Activated CD4-positive, alpha-beta T cell treated with anti-CD3 and anti-CD28 coated beads, Interleukin-2, Interleukin-6, amounts not matched to agents 100 ng/mL and 50 ng/mL, durations not matched to agents 16 hours and 8 hours (primary cell): ENCODE data around the gene VSX1.

Experiments
- DNase-seq: peaks from one replicate; pipeline ENCODE4 v3.0.0-alpha.2; 2020

VSX1 gene

DNA sequence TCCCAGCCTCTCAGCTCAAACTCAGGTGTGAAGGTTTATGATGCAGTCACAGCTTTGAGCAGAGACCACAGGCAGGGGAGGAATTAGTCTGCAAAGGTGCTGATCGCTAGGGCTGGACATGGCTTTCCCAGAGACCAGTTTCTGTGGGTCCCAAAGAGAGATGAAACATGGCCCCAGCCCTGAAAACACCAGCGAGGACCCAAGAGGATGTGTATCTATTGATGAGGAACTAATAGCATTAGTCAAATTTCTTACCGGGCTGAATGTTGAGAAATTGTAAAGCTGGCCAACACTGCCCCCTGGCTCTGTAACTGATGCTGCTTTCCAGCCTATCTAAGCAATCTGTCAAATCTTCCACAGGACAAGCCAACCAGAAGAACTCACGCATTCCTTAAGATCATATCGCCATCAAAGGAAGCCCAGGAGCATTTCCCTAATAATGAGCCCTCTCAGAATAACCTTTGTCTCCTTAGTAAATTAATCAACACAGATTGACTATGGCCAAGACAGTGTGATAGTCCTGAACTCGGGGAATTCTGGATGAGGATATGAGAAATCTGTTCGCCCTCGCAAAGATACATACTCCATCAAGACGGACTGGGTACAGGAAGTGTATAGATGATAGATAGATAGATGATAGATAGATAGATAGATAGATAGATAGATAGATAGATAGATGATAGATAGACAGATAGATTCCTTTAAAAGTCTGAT is 16.2 kb downstream of the VSX1 start:
- peak; percentile 49 for DNase-seq

DNA sequence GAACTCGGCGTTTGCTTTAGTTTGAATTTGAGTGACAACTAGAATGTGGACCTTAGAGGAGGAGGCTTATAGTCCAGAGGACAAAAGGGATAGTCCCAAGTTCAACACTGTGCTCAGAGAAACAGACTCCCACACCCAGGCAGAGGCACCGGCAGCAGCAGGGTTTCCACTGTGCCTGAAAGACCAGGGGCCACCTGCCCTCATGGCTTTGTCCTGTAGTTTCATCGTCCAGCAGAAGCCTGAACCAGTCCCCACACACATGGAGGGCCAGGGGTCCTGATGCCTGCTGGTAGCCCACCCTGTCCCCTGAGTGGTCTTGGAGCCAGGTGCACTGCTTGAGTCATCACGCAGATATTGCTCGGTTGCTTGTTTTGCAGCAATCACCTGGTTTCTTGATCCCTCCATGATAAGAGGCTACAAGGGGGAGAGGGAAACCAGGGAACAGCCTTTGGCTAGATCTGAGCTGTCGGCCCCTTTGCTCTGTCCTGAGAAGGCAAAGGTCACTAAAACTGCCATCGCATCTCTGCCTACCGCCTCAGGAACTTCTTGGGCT is 16.8 kb downstream of the VSX1 start:
- DNase-seq = no peak

DNA sequence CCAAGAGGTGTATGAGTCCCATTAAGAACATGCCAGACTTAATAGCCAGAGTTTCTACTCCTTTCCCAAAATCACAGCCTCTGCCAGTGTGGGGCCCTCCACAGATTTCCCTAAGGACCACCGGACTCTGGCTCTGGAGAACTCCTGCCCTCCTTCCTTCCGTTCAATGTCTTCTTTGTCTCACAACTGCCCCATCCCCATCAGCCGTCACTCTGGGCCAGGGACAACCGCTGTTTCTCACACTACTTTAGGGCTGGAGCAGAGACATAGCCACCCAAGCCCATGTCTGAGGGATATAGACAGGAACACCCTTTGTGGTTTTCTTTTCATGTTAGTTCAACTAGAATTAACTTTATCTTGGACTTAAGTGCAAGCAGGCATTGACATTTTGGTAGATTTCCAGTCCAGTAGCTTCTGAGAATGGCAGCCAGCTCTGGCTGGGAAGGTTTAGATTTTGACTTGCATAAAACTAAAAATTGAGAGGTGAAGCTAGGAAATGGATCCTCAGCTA is 17.3 kb downstream of the VSX1 start:
- DNase-seq = no peak

DNA sequence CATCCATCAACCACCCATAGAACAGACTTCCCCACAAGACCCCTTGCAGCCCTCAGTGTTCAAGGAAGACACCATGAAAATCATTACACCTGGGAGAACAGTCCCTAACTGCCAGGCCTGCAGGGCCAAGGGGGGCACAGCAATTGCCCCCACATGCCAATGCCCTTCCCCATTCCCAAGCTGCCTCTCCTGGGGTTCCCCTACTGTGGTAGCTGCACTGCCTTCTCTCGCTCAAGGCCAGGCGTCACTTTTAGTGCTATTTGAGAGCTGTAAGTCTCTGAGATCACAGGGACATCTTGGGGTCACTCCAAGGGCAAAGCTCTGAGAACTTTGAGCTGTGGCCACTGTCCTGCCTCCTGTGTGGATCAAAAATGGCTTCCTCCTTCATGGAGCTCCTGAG is 18.0 kb downstream of the VSX1 start:
- no peak for DNase-seq

DNA sequence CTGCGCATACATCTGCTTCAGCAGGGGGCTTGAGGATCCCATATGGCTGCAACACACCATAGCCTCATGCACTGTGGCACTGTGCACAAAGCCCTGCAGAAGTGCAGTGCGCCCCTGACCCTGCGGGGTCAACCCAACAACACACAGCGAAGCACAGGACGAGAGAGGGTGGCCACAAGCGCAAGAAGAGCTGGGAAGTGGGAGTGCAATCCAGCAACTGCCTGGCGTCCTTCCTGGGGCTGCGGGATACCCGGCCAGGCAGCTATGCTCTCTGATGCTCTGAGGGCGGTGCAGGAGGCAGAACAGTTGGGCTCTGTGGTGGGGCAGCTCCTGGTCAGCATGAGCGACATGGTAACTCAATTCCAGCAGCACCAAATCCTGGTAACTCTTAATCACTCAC is 18.4 kb downstream of the VSX1 start:
- no peak for DNase-seq

DNA sequence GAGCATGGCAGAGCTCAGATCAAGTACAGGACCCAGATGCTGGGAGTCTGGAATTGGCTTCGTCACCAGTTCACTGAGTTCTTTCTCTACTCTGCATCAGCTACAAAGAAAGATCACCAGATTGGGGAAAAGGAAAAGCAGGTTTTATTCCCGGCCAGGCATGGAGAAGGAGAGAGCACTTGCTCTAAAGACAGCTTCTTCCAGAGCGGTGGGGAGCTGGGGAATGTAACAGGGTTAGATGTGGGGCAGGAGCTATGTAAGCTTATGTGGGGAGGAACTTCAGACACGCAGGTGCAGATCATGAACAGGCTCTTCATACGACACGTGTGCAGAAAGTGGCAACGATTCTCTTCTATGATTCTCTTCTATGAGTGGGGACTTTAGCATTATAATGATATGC is 19.1 kb downstream of the VSX1 start:
- no peak for DNase-seq

DNA sequence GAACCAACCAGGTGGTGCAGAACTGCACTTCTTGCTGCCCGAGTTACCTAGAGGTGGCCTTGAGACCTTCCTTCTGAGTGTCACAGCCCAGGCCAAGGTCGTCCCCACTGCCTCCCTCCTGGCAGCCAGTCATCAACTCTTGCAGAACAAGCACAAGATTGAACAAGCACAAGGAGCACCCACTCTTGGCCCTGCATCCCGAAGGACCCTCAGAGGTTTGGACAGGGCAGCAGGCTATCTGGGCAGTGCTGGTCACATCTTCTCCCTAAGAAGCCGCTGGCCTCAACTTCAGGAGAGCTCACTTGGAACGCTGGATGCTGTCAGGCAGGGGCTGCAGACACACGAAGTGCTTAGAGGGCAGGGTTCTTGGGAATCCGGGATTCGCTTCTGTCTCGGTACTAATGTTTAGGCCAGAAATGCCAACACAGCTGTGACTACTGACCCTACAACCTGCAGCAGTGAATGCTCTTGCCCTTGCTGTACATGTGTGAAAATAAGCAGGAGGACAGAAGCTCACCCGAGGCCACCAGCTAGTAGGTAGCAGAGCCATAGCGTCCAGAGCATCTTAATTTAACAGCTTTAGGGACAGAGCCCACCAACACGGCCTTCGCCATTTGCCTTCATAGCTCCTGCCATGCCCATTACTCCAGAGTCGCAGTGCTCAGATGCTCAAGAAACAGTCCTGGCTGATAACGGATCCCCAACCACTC is 20.0 kb downstream of the VSX1 start:
- DNase-seq = no peak

DNA sequence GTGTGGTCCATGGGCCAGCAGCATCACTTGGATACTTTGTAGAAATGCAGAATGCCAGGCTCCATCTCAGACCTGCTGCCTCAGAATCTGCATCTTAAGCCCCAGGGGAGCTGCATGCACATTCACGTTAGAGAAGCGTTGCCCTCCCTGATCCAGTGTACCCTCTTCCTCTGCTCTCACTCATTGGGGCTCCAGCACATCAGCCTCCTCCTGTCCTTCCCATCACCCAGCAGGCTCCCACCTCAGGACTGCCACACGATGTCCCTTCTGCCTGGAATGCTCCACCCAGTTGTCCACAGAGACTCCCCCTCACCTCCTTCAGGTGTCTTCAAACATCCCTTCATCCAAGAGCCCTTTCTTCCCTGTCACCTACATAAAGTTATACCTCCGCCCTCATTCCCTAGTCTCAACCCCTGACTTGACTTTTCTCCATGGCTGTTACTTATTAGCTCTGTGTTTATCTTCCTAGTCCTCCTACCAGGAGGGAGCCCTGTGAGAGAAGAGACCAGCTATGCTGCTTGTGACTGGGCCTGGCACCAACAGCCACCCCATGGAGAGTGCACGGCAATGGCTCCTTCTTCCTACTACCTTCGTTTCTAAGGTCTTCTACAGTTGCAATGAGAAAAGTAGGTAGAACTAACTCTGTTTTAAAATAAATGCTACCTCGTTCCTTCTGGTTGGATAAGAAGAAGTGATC is 20.7 kb downstream of the VSX1 start:
- DNase-seq = no peak

DNA sequence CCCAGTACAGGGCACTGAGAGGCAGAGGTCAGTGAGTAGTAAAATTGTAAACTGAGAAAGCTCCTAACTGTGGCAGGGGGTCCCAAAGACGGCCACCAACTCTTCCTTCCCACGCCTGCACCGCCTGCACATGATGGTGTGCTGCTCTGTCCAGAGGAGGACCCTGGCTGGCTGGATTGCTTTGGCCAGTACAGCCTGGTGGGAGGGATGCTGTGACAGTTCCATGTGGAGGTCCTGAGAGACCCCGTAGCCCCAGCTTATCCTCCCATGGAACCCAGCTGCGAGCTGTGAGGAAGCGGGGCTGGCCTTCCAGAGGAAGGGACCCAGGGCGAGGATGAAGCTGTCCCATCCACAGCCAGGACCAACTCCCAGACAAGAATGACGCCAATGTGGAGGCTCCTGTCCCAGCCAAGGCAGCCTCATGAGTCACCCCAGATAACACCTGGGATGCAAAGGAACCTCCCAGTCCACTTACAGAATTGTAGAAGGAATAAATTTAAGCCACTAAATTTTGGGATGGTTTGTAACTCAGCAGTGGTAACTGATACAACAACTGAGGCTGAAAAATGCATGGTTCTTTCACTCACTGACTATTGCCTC is 22.0 kb downstream of the VSX1 start:
- no peak for DNase-seq

DNA sequence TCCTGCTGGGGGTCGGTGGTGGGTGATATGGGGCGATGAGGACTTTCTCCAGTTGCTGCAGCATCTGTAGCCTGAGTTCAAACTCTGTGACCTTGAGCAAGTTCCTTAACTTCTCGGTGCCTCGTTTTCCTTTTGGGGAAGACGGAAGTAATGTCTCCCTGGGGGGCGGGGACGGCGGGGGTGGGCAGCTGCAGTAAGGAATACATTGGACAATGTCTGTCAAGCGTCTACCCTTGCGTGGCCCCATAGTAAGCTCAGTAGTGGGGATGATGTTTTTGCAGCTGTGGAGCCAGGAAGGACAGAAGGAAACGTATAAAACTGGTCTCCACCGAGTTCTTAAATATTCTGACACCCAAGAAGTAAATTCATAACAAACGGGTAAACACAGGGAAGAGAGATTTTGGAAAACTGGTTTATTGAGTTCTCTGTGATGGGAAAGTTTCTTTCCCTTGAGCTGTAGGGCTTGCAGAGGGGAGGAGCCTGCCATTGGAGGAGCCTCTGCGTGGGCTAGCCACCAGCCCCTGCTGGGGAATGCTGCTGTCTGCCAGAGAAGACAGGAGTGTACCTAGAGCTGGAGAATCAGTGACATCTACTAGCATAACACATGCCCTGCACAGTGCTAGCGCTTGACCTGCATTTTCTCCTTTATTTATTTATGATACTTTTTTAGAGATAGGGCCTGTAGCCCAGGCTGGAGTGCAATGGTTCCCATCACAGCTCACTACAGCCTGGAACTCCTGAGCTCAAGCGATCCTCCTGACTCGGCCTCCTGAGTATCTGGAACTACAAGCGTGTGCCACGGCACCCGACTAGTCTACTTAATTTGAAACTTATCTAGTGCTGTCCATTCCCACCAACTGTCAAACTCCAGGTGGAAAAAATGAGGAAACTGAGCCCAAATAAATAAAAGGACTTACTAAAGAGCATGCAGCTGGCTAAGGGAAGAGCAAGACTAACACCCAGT is 22.8 kb downstream of the VSX1 start:
- no peak for DNase-seq

DNA sequence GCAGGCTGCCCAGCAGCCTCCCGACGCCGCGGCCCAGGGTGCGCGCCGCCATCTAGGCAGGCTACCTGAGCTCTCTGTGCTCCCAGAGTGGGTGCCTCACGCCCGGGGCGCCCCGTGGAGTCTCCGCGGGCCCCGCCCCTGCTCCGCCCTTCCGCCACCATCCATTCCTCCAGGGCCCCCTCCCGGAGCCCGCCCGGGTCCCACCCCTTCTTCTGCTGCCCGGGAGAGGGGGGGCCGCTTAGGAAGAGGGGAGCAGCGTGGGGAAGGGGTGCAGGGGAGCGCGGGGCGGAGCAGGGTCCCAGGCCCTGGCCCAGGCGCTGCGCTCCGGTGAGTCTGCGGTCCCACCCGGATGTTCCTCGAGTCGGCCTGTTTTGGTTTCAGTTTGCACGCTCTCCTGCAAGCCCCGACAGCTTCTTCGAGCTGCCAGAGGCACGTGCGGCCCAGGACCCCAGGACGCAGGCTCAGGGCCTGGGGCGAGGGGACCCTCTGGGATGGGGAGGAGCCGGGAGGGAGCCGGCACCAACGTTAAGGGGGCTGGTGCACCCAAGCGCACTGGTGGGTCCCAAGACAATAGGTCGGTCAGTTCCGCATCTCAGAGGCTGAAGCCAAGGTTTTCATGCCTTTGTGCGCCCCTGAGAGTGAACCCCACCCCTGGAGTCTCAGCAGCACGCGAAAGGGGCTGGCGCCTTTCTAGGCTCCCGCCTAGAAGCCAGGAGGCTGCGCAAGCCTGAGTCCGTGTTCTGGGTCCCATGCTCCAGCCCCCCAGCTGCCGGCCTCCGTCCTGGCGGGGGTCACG is 23.7 kb downstream of the VSX1 start, which contains the start of gene ACSS1:
Gene ACSS1 (minus strand): TSS at position 89 of the 796 bp plus-strand sequence. CDS start 37 bp downstream, at position 52.
- DNase-seq = peak; percentile 80

DNA sequence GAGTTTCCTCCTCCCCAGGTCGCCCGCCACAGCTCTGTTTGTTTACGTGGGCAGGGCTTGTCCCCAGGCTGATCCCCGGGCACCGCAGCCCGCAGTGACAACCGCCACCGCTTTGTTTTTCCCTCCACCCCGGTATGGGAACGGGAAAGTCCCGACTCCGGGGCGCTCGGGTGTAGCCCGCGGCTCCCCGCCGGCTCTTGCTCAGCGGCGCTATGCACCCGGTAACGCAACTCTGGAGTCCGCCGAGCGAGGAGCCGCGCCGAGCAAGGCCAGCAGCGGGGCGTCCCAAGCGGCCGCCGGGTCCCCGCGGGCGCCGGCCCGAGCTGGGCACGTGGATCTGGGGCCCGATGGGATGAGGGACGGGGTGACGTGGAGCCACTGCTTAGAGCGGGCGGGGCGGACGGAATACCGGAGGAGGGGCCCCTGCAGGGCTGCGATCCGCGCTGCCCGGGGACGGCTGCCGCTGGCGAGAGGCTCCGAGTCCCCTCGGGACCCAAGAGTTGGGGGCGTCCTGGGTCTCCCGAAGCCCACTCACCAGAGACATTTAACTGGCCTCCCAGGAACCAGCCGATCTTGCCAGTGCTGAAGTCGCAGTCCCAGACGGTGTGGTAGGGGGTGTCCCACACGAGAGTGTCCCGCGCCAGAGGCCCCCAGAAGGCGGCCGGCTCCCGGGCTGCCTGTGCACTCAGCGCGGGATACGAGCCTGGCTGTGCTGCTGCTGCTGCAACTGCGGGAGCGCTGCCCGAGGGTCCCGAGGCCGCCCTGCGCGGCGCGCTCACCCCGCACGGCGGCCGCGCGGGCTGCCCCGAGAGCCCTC is 24.5 kb downstream of the VSX1 start:
- peak; percentile 79 for DNase-seq

DNA sequence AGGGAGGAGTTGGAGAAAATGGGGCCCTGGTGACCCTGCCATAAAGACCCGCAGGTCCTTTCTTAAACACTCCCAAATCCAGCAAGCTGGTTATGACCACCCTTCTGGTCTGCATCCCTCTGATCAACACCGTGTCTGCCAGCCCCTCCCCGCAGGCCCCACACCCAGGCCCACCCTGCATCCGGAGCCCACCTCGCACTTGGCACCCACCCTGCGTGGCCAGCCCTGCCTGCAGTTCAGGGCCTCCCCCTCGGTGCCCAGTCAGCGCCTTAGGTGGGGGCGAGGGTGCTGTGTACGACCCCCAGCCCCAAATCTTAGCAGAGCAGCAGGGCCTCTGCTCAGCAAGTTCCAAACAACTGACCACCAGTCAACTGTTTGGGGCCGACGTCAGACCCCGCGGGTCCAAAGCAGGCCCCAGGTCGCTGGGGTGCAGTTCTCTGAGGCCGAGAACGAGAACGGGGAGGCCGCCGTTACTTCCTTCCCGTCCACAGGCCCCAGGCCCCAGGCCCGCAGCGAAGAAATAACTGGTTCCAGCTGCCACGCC is 25.2 kb downstream of the VSX1 start:
- no peak for DNase-seq

DNA sequence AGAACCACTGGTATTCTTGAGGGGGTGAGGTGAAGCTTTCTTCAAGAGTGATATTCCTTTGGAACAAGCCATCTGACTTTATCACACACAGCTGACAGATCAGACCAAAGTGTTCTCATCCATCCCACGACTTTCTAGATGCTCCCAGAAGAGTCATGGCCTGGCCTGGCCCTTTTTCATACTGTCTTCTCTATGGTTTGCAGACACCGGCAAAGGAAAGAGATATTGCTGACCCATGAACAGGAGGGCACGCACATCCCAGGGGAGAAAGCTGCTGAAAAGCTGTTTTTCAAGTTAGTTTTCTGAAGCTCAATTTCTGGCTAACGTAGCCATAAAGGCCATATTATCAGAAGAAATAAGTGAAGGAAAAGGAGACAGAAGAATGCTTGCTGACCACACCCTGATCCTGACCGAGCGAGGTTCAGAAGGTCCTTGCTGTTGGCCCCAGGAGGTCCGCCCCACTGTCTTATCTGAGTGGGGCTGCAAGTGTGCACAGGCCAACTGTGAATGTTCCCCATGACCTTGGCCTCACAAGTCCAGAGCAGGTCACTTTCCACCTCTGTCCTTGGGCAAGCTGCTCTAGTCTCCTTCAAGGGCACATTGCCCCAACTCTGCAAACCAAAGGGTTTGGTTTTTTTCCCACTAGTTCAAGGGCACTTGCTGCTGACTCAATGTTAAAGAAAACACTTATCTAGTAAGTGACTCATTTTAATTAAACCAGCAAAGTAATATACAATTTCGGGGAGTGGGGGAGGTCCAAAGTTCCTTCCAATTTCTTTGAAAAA is 26.0 kb downstream of the VSX1 start:
- DNase-seq = no peak

DNA sequence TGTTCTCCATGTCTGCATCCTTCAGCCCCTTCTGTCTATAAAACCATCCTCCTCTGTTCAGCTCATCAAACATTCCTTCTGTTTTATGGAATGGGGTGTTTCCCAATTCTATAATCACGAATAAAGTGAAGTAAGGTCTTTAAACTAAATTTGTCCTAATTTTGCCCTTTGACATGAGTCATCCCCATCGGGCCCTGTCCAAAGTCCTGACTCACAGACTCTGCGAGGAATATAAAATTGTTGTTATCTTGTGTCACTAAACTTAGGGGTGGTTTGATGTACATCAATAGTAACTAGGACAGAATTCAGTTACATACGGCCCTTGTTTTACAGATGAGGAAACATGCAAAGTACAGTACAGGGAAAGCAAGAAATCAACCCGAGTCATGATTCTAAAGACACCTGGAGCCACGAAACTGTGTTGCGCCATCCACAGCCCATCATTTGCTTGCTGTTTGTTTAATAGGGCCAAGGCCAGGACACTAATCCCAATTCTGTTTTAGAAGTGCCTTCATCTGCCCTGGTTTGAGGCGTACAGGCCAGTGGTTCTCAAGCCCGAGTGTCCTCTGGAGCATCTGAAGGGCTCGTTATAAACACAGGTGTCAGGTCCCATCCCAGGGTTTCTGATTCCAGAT is 26.8 kb downstream of the VSX1 start:
- no peak for DNase-seq

DNA sequence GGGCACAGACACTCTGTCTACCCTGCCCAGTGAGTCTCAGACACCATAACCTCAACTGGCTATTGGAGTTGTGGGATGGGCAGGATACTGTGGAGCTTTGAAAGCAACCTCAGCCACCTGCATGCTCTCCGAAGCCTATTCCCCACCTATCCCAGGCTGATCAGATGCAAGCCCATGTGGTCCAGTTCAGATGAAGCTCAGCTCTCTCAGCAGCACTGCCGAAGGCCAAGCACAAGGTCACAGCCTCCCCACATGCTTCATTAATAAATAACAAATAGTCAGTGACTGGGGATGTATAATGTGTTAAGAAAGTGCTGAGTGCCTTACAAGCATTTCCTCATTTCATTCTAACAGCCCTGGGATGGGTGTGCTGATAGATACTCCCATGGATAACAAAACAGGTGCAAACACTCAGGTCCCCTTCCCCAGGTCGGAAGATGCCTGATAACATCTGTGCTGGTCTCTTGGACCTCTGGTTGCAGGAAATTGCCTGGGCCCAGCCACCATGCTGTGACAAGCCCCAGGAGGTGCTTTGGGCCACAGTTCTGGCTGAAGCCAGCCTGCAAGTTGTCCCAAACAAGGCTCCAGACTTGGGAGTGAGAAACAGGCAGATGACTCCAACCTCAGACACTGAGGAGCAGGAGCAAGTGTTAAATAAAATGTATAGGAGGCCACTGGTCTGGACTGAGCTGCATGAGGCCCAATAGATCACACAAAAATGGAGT is 27.7 kb downstream of the VSX1 start:
- DNase-seq = no peak

DNA sequence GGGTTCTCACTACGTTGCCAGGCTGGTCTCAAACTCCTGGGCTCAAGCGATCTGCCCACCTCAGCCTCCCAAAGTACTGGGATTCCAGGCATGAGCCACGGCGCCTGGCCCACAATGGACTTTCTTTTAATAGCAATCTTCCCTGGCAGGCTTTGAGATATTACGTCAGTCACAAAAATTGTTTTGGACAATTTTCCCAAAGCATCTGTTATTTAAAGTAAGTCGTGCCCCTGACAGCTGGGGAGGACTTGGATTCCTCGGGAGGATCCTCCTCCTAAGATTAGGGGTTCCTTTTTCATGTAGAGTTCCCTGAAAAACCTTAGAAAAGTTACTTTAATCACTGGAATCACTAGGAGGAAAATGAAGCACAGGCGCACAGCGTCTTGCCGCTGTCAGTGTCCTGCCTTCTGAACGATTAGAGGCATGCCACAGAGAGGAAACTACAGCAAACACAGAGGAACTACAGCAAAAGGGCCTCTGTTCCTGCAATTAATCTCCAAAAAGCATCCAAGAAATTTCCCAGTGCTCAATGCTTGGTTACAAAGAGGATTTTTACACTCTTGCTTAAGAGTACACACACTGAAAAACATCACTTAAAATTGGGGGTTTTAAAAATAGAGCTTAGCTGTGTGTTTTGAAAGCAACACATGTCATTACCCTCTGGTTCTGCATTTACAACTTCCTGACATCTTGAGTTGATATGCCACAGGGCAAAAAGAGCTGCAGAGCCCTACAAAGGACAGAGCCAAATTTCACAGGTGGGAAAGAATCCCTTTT is 28.5 kb downstream of the VSX1 start:
- no peak for DNase-seq
